Measurements from ENCODE around the gene STAP1.
"Not testable (repeated sequence)": the region's sequence is repeated elsewhere in the genome, so short reads cannot be mapped to it uniquely, and the experiment has no call there.

GRCh38 chr4:67532397-67532796 is 26.1 kb upstream of the STAP1 start:
- TF ChIP-seq CTCF (conservative IDR thresholded peaks at IDR 0.05 in 1 of 2, IDR thresholded peaks at IDR 0.05 in 1 of 2; ENCODE audit: low read depth in 1 of 2, low read length in 2 of 2); EZH2 (IDR thresholded peaks at IDR 0.05; ENCODE audit: low read length, missing control alignments): not testable (repeated sequence)

Data from fibroblast of lung (primary cell).